Endothelial cell of hepatic sinusoid (primary cell): Measurements from ENCODE around the gene MFSD11.

ENCODE experiments used
- in situ Hi-C: cut with HindIII; loops from 2 replicates; pipeline ENCODE4 v1.10.0; 2017; ENCODE audit warnings: low sequenced_read_pairs

Gene MFSD11

DNA sequence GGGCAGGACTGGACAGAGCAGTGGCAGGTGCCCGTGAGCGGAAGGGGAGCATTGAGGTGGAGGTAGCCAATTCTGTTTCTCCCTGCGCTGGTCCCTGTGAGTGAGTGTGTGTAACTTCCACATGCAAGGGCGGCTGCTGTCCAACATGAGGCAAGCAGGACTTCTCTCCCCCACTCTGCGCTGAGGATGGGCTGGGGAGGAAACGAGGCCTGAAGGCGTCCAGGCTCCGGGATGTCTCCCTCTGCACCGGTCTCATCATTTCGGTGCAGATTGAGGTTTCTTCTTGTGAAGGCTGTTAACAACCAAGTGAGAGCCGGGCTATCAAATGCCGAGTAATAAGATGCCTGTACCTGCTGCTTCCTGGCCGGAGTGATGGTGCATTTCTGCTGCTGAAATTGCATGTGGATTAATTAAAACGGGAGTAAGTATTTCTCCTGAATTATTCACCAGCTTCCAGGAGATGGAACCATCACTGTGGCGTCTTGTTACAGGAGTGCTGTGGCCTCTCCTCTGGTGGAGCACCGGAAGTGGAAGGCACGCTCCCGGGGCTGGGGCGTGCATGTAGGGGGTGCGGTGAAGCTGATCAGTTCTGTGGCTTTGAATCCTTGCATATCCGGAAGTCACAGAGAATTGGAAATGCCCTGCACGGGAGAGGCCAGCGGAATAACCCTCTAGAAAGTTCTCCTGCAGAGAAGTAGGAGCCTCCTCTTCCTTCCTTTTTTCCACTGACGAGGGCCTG lies 88.6 kb downstream of the MFSD11 start:
- in situ Hi-C loops = no loop called here

DNA sequence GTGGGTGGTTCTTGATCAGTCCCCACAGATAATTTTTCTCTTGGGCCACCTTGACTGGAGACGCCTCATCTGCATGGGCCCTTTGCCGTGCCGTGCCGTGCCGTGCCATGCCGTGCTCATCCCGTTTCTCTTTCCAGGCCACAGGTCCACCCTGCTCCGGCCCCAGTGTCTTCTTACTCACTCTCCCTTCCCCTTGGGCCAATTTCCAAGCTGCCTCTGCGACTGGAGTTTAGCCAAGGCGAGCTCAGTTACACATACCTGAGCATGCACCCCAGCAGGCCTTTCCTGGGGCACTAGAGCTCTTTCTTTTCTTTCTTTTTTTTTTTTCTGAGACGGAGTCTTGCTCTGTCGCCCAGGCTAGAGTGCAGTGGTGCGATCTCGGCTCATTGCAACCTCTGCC lies 89.8 kb downstream of the MFSD11 start:
- in situ Hi-C loops = no loop called here
